GM19455 (cell line): ENCODE results near the gene PRKCA.

Experiments
- ATAC-seq: cut with Tn5 transposase; IDR thresholded peaks from one replicate; pipeline ENCODE4 v1.9.1; 2021; ENCODE audit not compliant: unreplicated experiment

PRKCA gene

DNA sequence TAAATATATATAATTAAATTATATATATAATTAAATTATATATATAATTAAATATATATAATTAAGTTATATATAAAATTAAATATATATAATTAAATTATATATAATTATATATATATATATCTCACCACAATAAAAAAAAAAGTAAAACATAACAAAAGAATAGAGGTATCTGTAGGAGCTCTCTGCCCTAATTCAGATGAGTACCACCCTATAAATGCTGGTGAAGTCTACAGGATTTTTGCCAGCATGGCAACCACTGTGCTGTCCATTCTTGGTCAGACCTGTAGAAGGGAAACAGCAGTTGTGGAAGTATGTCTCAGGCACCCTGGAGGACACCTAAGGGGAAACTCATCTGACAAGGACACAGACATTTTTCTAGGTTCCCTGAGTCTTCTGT is 259.7 kb downstream of the PRKCA start:
- no peak for ATAC-seq

DNA sequence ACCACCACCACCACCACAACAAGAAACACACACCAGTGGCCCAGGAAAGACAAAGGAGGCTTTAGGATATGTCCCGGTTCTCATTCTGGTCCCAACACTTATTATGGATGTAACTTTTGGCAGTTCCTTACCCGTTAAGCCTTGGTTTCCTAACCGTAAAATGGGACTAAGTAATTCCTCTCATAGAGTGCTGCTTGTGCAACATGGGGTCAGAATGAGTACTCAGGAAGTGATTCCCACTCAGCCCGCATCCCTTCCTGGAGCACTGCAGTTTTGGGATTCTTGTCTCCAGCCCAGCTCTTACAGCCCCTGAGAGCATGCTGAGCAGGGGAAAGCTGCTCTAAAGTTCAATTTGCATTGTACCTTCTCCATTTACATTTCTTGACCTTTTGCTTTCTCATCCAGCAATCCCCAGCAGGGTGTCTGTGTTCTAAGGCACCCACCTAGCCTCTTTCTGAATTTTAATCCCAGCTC is 262.6 kb downstream of the PRKCA start:
- ATAC-seq = no peak

DNA sequence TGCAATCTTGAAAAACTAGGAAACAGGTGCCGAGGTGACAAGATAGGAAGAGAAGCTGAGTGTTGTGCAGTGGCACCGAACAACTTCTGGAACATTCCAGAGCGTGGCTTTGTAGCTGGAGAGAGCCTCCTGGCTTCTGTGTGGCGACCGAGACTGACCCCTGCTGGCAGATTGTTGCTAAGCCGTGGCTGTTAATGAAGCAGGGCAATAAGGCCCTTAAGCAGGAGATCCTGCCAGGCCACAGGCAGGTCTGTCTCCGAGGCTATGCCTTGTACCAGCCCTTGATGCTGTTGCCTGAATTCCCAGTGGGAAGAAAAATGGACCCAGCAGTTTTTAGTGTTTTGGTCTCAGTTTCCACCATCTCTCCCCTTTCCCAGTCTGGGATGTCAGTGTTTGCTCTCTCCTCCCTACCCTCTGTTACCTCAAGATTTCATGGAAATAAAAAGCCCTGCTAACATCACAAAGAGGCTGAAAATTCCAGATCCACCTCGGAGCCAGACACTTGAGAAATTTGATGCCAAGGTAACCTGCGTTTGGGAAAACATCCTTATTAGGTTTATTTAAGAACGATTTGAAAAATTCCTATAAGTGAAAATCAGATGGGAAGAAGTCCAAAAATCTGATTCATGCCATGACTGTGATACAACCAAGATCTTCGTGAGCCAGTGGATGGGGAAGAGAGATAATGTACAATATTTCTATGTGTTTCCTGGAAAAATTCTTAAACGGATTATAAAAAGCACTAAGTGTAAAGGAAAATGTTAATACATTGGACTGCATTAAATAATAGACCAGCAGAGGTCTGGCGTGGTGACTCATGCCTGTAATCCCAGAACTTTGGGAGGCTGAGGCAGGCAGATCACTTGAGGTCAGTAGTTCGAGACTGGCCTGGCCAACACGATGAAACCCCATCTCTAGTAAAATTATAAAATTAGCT is 265.1 kb downstream of the PRKCA start:
- ATAC-seq = peak; percentile 73

DNA sequence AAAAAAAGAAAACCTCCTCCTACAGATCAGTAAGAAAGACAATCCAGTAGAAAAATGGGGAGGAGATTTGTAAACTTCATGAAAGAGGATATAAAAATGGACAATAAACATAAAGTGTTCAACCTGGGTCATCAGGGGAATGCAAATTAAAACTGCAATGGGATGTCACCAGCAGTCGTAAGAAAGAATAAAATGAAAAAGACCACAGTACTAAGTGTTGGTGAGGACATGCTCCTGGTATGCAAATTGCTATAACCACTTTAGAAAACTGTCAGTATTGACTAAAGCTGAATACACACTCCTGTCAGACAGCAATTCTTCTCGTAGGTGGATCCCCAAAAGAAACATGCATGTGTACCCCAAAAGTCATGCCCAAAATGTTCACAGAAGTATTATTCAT is 267.2 kb downstream of the PRKCA start:
- no peak for ATAC-seq

DNA sequence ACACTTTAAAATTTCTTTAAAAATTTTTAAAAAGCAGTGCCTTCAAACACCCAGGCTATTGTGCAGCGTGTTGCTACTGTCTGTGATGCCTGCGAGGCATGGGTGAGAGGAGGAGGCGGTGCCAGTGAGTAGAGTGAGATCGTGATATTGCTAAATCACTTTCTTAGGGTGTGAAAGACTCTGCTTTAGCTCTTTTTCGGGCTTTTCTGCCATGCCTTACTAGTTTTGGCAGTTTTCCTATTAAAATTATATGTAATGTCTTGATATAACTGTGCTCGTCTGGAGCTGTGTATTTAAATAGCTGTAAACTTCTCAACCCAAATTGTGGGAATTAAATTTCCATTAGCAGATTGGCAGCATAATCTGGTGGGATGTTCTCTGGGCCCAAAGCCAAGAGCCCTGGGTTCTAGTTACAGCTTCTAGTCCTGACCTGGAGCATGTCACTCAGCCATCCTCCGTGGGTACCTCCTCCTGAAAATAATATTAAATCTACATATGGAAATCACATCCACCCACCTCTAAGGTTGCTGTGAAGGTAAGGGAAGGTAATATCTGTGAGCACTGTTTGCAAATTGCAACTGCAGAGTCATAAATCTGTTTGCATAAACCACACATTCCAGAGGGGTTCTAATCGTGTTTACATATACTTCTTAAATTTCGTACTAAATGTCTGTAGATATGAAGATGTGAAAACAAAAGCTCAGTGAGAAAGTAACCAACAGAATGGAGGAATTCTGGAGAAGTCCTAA is 268.2 kb downstream of the PRKCA start:
- no peak for ATAC-seq

DNA sequence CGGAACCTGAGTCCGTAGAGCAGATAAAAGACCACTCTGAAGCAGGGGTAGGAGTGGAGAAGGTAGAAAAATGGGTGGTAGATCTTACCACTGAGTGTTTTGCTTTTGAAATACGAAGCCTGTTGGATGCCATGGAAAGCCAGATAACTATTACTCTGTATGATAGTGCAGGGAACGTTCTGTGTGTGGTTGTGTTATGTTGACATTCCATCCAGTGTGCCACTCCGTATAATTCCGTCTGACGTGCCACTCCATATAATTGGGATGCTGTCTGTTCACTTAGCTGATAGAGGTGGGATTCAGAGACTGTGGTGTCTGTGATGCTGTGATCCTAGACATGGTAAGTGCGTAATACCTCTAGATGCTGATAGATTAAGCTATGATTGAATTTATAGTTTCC is 269.3 kb downstream of the PRKCA start:
- no peak for ATAC-seq

DNA sequence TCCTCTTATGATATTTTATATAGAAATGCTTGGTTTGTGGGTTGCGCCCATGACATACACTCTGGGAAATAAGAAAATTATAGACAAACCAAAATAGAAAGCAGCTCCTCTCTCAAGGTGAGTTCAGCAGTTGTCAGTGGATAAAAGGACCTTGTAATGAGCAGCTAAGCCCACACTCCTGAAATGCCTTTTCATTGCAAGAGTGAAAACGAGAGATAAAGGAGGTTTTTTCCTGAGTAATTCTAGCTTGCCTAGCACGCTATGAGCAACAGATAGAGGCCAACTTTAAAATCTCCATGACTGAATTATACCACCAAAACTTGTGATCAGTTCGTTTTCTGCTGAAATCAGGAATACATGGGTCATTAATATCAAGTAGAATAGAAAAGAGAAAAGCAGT is 270.7 kb downstream of the PRKCA start:
- ATAC-seq = no peak

DNA sequence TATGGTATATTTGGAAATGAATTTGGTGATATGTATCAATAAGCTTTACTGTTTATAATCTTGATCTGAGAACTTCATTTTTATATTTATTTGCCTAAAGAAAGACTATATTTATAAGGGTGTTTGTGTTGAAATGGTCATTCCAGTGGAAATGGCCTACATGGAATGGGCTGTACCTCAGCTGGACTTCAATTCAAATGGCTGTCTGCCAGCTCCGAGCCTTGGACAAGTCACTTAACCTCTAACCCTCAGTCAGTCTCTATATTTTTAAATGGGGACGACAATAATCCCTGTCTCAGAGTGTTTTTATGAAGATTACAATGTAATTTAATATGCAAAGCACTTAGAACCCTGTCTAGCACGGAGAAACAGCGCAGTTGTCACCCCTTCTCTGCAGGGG is 271.7 kb downstream of the PRKCA start:
- no peak for ATAC-seq

DNA sequence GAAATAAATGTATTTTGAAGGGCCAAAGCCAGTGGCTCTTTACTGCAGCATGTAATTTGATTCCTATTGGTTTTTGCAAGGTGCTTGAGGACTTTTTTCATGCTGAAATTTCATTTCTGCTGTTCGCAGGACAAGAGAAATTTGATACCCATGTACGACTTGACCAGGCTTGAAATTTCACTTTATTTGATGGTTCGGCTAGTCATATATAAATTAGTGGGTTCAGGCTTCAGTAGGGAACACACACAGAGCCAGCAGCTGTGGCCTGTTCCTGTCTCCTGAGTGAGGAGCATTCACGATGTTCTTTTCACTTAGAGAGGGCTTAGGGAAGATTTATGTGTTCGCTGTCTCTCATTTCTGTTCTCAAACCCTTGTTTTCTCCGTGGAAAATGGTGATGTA is 274.1 kb downstream of the PRKCA start:
- ATAC-seq = no peak

DNA sequence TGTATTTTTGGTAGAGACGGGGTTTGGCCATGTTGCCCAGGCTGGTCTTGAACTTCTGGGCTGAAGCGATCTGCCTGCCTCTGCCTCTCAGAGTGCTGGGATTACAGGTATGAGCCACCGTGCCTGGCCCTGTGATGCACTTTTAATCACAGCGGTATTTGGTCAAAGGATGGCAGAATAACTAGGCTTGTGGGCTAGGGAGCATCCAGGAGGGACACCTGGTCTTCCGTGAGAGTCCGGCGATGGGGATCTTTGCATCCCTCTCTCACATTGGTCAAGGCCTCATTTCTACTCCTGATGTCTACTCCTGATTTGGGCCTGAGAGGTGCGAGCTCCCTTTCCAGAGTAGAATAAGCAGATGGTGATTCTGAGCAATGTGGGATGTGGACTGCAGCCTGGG is 274.6 kb downstream of the PRKCA start:
- no peak for ATAC-seq

DNA sequence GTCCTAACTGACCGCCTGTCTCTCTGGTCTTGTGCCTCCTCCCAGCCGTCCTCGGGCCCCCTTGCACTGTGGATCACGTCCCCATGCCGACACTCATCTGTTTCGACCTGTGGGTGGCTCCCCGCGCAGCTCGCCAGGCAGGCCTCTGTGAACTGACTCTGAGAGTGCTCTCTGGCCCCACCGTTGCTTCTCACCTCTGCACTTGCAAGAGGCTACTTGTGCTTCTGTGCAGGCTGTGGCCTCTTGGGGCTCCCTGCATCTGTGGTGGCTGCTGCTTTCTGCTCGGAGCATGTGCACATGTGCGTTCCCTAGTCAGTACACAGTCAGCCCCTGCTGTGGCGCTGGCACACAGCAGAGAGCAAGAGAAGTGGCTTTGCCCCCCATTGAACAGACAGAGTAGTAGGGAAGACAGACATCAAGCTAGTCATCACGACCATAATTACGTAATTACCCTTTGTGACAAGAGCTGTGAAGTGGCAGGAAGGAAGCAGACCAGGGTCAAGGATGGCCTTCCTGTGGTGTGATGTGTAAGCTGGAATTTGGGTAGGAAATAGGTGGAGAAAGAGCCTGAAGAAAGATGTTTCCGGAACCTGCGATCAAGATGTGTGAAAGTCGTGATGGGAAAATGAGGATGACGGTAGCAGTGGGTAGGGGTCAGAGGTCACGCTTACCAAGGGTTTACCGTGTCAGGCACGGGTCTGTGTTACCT is 276.5 kb downstream of the PRKCA start:
- no peak for ATAC-seq

DNA sequence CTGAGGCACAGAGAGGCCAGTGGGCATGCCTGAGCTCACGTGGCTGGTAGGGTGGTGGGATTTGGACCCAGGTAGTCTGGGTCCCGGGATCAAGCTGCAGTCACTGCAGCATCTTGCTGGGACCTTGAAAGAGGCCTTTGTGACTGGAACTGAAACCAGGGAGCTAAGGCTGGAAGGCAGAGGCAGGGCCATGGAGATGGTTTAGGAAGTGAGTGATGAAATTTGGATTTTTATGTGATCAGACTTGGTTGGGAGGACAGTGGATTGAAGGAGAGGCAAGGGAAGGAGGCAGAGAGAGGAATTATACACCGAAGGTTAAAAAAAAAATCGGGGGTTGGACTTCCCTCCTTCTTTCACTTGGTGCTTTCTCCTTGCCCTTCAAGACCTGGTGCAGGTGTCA is 277.1 kb downstream of the PRKCA start:
- ATAC-seq = no peak

DNA sequence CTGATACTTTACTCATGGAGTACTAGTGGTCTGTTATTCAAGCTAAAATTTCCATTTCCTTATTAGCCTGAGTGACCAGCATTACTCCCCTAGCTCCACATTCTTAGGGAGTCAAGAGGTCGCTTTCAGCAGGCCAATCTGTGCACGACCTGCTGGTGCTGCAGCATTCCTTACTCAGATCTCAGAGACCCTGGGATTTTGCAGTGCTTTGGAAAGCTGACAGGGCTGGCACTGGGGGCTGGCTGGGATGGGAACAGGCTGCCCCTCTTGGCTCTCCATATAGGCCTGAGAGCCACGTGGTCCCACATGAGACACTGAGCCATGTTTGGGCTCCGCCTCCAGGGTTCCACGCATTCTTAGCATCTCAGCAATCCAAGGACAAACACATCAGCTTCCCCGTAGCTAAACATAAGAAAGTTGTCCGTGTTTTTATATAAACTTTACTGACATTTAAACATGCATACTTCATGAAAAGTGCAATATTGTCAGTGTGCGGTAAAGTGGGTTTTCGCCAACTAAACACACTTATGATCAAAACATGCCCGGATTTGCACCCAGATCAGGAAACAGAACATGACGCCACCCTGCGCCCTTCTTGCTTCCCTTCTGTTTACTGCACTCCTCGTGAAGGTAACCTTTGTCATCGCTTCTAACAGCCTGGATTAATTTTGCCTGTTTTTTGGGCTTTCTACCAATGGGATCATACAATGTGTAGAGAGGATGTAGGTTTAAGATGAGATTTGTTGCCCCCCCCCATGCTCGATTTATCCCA is 278.0 kb downstream of the PRKCA start:
- ATAC-seq = no peak

DNA sequence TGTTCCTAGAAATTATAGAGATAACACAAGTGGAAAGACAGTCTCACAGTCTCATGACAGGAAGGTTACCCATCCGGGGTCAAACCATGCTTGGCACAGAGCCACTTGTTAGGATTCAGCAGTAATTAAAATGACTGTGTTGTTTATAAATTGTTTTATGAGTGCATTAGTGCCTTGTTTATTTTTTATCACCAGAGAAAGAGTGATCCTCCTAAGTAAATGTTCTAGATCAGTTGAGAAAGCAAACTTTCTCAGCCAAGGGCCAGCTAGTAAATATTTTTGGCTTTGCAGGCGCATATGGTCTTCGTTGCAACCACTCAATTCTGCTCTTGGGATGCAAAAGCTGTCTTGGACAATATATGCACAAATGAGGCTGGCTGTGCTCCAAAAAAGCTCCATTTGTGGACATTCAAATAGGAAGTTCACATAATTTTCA is 278.6 kb downstream of the PRKCA start:
- ATAC-seq = no peak

DNA sequence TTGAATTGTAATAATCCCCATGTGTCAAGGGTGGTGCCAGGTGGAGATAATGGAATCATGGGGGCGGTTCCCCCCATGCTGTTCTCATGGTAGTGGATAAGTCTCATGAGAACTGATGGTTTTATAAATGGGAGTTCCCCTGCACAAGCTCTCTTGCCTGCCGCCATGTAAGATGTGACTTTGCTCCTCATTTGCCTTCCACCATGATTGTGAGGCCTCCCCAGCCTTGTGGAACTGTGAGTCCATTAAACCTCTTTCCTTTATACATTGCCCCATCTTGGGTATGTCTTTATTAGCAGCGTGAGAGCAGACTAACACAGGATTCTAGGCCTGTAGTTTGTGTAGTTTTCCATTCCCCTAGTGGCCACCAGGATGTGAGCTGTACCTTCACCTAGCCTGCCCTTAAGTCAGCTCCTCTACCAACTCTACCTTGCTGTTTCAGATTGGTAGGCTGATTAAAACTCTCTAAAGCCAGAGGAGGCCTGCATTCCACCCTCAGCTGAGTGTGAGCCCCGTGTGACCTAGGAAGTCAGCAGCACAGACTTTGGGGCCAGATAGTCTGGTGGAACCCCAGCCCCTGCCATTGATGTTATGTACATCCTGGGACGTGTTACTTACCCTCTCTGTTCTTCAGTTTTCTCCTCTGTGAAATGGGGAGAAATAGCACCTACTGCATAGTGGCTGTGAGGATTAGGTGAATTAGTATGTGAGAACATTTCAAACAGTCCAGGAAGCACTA is 280.1 kb downstream of the PRKCA start:
- no peak for ATAC-seq

DNA sequence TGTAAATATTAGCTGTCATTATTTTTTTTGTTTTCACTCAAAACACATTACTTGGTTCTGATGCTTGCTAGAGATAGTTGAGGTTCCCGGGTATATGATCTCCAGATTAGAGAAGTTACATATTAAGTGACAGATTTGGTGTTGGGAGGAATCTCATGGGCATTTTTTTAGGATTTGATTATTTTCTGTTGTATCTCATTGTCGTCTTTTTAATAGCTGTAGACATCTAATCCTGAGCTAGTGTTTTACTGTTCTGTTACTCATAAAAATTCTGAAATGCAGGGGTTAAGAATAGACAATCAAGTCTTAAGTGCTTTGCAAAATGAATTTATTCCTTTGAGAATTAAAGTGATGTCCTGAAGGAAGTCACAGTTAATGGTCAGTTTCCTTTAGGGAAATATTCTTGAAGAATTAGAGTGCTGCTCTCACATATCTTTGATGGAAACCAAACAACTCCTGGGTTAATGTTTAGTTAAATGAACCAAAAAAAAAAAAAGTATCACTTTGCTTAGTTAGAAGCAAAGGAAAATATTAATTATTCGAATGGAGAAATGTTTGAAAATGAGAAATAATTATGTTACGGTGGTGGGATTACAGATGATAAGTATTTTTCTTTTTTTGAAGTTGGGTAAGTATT is 280.8 kb downstream of the PRKCA start:
- ATAC-seq = no peak

DNA sequence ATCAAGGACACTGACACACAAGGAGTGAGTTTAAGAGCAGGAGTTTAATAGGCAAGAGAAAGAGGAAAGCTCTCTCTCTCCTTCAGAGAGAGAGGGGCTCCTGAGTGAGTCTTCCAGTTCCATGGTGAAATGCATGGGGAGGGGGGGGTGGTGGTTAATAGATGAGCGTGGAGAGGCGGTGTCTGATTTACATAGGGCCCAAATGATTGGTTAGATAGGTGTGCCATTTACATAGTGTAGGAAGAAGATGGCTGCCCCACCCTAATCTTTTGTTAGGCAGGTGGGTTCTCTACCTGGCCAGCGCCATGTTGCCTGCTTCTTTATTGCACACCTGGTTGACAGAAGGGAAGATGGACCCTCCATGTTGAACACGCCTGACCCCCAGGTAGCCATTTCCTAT is 282.5 kb downstream of the PRKCA start:
- no peak for ATAC-seq

DNA sequence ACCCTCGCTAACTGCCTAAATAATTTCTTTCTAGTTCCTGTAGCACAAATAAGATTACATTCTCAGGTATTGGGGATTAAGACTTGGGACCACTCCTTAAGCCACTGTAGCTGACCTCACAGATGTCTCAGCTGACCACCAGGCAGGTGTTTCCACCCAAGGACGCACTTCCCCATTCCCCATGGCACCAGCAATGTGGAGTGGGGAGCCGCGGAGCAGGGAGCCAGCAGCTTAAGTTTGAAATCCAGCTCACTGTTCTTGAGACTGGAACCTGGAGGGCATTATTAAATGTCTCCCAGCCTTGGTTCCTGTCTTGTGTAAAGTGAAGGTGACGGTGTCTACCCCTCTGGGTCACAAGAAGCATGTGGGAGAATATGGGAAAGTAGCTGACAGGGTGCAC is 283.1 kb downstream of the PRKCA start:
- ATAC-seq = no peak

DNA sequence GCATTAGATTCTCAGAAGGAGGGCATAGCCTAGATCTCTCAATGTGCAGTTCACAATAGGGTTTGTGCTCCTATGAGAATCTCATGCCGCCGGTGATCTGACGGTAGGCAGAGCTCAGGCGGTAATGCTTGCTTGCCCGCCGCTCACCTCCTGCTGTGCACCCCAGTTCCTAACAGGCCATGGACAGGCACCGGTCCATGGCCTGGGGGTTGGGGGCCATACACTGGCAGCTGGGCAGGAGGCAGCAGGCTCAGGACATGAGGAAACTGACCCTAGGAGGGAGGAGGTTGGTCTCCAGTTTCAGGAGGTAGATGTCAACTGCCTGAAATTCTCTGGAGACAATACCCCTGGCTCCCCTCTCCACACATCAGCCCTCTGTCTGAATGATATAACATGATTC is 287.5 kb downstream of the PRKCA start:
- no peak for ATAC-seq

DNA sequence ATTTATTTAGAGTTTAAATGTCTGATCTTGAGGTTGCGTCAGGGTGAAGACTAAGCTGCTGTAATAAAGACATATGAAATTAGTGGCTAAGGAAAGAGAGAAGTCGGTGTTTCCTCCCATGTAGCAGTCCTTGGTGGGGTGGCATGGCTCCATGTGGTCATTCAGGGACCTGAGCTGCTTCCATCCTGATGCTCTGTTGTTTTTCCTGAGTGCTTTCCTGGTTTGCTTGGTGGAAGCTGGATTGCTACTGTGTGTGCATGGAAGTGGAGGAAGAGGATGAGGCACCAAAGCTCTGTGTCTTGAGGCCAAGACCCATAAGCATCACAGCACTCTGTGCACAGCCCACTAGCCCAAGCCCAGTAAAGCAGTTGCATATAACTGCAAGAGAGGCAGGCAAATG is 290.7 kb downstream of the PRKCA start:
- no peak for ATAC-seq
